ENCODE measurements around the gene CFAP61. TPM values are rescaled to one million over a fixed set of nuclear protein-coding genes. Genes with fewer than 3 reads are reported as not detected.

Gene CFAP61
- total and polyA plus RNA-seq, 3 experiments from 2014 or later = not detected

- POLR2A ChIA-PET = no interaction called here
- Histone ChIP-seq H3K9me3 (ENCODE audit: low read length) (no peaks in the 10 kb centered on the region), H3K4me1 (ENCODE audit: insufficient read depth, low read length) (peaks cover 2% of the 10 kb centered on the region), H3K27me3 (ENCODE audit: insufficient read depth, low read length, poor library complexity, severe bottlenecking) (peaks cover 5% of the 10 kb centered on the region), H3K27ac (ENCODE audit: low read depth, low read length) (no peak overlapping the region), H3K36me3 (ENCODE audit: insufficient read depth, low read length) (no peaks in the 10 kb centered on the region), H3K4me3 (ENCODE audit: low read length) (no peak overlapping the region)
- no peak for DNase-seq
- H3K4me1 Mint-ChIP-seq = peaks cover 17 to 45% (median 31%) of the 10 kb centered on the region in 3 donors
- peaks cover 37 to 64% of the 10 kb centered on the region in 2 donors for H3K27me3 Mint-ChIP-seq
- peak overlapping the region in 2 of 7 donors; percentile 20 to 26 for H3K4me3 Mint-ChIP-seq
- H3K27ac Mint-ChIP-seq = no peak overlapping the region
- no peaks in the 10 kb centered on the region for H3K36me3 Mint-ChIP-seq
- CTCF ChIA-PET = no interaction called here
- no peaks in the 10 kb centered on the region for H3K9me3 Mint-ChIP-seq
These were observed 313.3 kb downstream of the CFAP61 start for GRCh38 chr20:20365480-20366161.

- Mint-ChIP-seq H3K4me3 (peak overlapping the region in 3 of 7 donors; percentile 41 to 69 (median 64)), H3K27me3 (peaks cover 43 to 64% of the 10 kb centered on the region in 2 donors), H3K36me3 (no peaks in the 10 kb centered on the region), H3K9me3 (no peaks in the 10 kb centered on the region), H3K27ac (peak overlapping the region in 1 of 8 donors; percentile 38), H3K4me1 (peaks cover 12 to 39% (median 26%) of the 10 kb centered on the region in 3 donors)
- no peak overlapping the region for H3K27ac ChIP-seq (ENCODE audit: low read depth, low read length)
- CTCF ChIA-PET = no interaction called here
- no peak for DNase-seq
- H3K27me3 ChIP-seq (ENCODE audit: insufficient read depth, low read length, poor library complexity, severe bottlenecking) = peaks cover 9% of the 10 kb centered on the region
- no peaks in the 10 kb centered on the region for H3K9me3 ChIP-seq (ENCODE audit: low read length)
- no peak overlapping the region for H3K4me3 ChIP-seq (ENCODE audit: low read length)
- no peaks in the 10 kb centered on the region for H3K36me3 ChIP-seq (ENCODE audit: insufficient read depth, low read length)
- POLR2A ChIA-PET = no interaction called here
- no peaks in the 10 kb centered on the region for H3K4me1 ChIP-seq (ENCODE audit: insufficient read depth, low read length)
These were observed 314.2 kb downstream of the CFAP61 start for GRCh38 chr20:20366551-20366875.

GRCh38 chr20:20366876-20367574 is 314.7 kb downstream of the CFAP61 start:
- ChIA-PET CTCF (no interaction called here), POLR2A (no interaction called here)
- H3K9me3 Mint-ChIP-seq = no peaks in the 10 kb centered on the region
- peak overlapping the region in 1 of 7 donors; percentile 41 for H3K4me3 Mint-ChIP-seq
- Histone ChIP-seq H3K27me3 (ENCODE audit: insufficient read depth, low read length, poor library complexity, severe bottlenecking) (peaks cover 6% of the 10 kb centered on the region), H3K4me1 (ENCODE audit: insufficient read depth, low read length) (no peaks in the 10 kb centered on the region), H3K4me3 (ENCODE audit: low read length) (no peak overlapping the region), H3K36me3 (ENCODE audit: insufficient read depth, low read length) (no peaks in the 10 kb centered on the region), H3K9me3 (ENCODE audit: low read length) (no peaks in the 10 kb centered on the region), H3K27ac (ENCODE audit: low read depth, low read length) (no peak overlapping the region)
- peaks cover 43 to 63% of the 10 kb centered on the region in 2 donors for H3K27me3 Mint-ChIP-seq
- peaks cover 12 to 39% (median 21%) of the 10 kb centered on the region in 3 donors for H3K4me1 Mint-ChIP-seq
- no peaks in the 10 kb centered on the region for H3K36me3 Mint-ChIP-seq
- H3K27ac Mint-ChIP-seq = no peak overlapping the region
- no peak for DNase-seq

- no peak within 1 kb of the TSS for H3K27ac Mint-ChIP-seq
These were observed 315.5 kb downstream of the CFAP61 start, which contains the start of gene INSM1 for GRCh38 chr20:20367575-20368417. TSS of gene INSM1 (plus strand) at chr20:20368104. CDS start at chr20:20368268, 164 bp downstream.

GRCh38 chr20:20368418-20369249 is 316.3 kb downstream of the CFAP61 start:
- H3K27me3 Mint-ChIP-seq = peaks cover 46 to 59% of the 10 kb centered on the region in 2 donors
- H3K27me3 ChIP-seq (ENCODE audit: insufficient read depth, low read length, poor library complexity, severe bottlenecking) = peaks cover 8% of the 10 kb centered on the region
- no peak overlapping the region for H3K27ac Mint-ChIP-seq

More at GRCh38 chr20:20367575-20368417, 315.5 kb downstream of the CFAP61 start, which contains the start of gene INSM1:
- Mint-ChIP-seq H3K36me3 (no peaks in the 10 kb centered on the region), H3K9me3 (no peaks in the 10 kb centered on the region), H3K4me3 (peak within 1 kb of the TSS in 4 of 7 donors; percentile 41 to 53 (median 49)), H3K27me3 (peaks cover 45 to 63% of the 10 kb centered on the region in 2 donors), H3K4me1 (peaks cover 12 to 34% (median 14%) of the 10 kb centered on the region in 3 donors)
- POLR2A ChIA-PET = no interaction called here
- CTCF ChIA-PET = no interaction called here
- Histone ChIP-seq H3K4me1 (ENCODE audit: insufficient read depth, low read length) (no peaks in the 10 kb centered on the region), H3K4me3 (ENCODE audit: low read length) (no peak within 1 kb of the TSS), H3K36me3 (ENCODE audit: insufficient read depth, low read length) (no peaks in the 10 kb centered on the region), H3K27me3 (ENCODE audit: insufficient read depth, low read length, poor library complexity, severe bottlenecking) (peaks cover 6% of the 10 kb centered on the region), H3K9me3 (ENCODE audit: low read length) (no peaks in the 10 kb centered on the region), H3K27ac (ENCODE audit: low read depth, low read length) (no peak within 1 kb of the TSS)
- no peak for DNase-seq

GRCh38 chr20:20369250-20370093 is 317.1 kb downstream of the CFAP61 start:
- Histone ChIP-seq H3K36me3 (ENCODE audit: insufficient read depth, low read length) (no peaks in the 10 kb centered on the region), H3K27ac (ENCODE audit: low read depth, low read length) (no peak overlapping the region), H3K9me3 (ENCODE audit: low read length) (no peaks in the 10 kb centered on the region), H3K4me1 (ENCODE audit: insufficient read depth, low read length) (no peaks in the 10 kb centered on the region), H3K27me3 (ENCODE audit: insufficient read depth, low read length, poor library complexity, severe bottlenecking) (peaks cover 8% of the 10 kb centered on the region), H3K4me3 (ENCODE audit: low read length) (no peak overlapping the region)
- peak overlapping the region in 2 of 8 donors; percentile 34 to 56 for H3K27ac Mint-ChIP-seq
- no peaks in the 10 kb centered on the region for H3K36me3 Mint-ChIP-seq
- peak overlapping the region; percentile 46 to 78 (median 62) for H3K4me3 Mint-ChIP-seq
- no peak for DNase-seq
- ChIA-PET CTCF (no interaction called here), POLR2A (no interaction called here)
- H3K9me3 Mint-ChIP-seq = no peaks in the 10 kb centered on the region
- H3K27me3 Mint-ChIP-seq = peaks cover 41 to 61% of the 10 kb centered on the region in 2 donors
- peaks cover 12 to 20% (median 12%) of the 10 kb centered on the region in 3 donors for H3K4me1 Mint-ChIP-seq

More at GRCh38 chr20:20368418-20369249, 316.3 kb downstream of the CFAP61 start:
- Mint-ChIP-seq H3K4me3 (no peak overlapping the region), H3K36me3 (no peaks in the 10 kb centered on the region), H3K4me1 (peaks cover 12 to 26% (median 12%) of the 10 kb centered on the region in 3 donors), H3K9me3 (no peaks in the 10 kb centered on the region)
- DNase-seq = no peak
- no peak overlapping the region for H3K27ac ChIP-seq (ENCODE audit: low read depth, low read length)
- H3K4me3 ChIP-seq (ENCODE audit: low read length) = no peak overlapping the region
- no peaks in the 10 kb centered on the region for H3K4me1 ChIP-seq (ENCODE audit: insufficient read depth, low read length)
- ChIA-PET CTCF (no interaction called here), POLR2A (no interaction called here)
- no peaks in the 10 kb centered on the region for H3K36me3 ChIP-seq (ENCODE audit: insufficient read depth, low read length)
- no peaks in the 10 kb centered on the region for H3K9me3 ChIP-seq (ENCODE audit: low read length)

- CTCF ChIA-PET = no interaction called here
- Histone ChIP-seq H3K9me3 (ENCODE audit: low read length) (no peaks in the 10 kb centered on the region), H3K4me3 (ENCODE audit: low read length) (no peak overlapping the region), H3K4me1 (ENCODE audit: insufficient read depth, low read length) (no peaks in the 10 kb centered on the region), H3K27me3 (ENCODE audit: insufficient read depth, low read length, poor library complexity, severe bottlenecking) (peaks cover 8% of the 10 kb centered on the region), H3K27ac (ENCODE audit: low read depth, low read length) (no peak overlapping the region), H3K36me3 (ENCODE audit: insufficient read depth, low read length) (no peaks in the 10 kb centered on the region)
- POLR2A ChIA-PET = no interaction called here
- no peak for DNase-seq
- H3K9me3 Mint-ChIP-seq = no peaks in the 10 kb centered on the region
- H3K4me3 Mint-ChIP-seq = peak overlapping the region; percentile 46 to 78 (median 62)
- H3K4me1 Mint-ChIP-seq = peaks cover 12 to 20% (median 12%) of the 10 kb centered on the region in 3 donors
- H3K36me3 Mint-ChIP-seq = no peaks in the 10 kb centered on the region
- peaks cover 44 to 61% of the 10 kb centered on the region in 2 donors for H3K27me3 Mint-ChIP-seq
- peak overlapping the region in 2 of 8 donors; percentile 34 to 56 for H3K27ac Mint-ChIP-seq
These were observed 317.8 kb downstream of the CFAP61 start for GRCh38 chr20:20370094-20370575.
